A549 (cell line): Measurements from ENCODE around the gene DPM1. TPM values are rescaled to one million over a fixed set of nuclear protein-coding genes. Genes with fewer than 3 reads are reported as not detected.

Experiments
- polyA plus RNA-seq, 4 experiments: library from polyadenylated mRNA; depleted of rRNA in 3 of 4; stranded (reverse); fragments of >200 nt; fragmentation: RNase III in 1 of 4; extraction: RNeasy Plus Mini Kit Qiagen cat#74134 plus additional on column Dnase treatment in 1 of 4; gene quantifications; 2 replicates in 3 of 4; 3 replicates in 1 of 4; pipeline ENCODE4 v1.2.3, GENCODE V29; 2011 to 2017

DPM1 gene
- polyA plus RNA-seq, 2 of the 4 experiments (the other 2 are of a cell fraction), result 104 to 106 TPM

Other genes starting within 250 kb of the DPM1 start
- gene PARD6B, start 227.0 kb downstream of the DPM1 start, polyA plus RNA-seq (2011; rRNA removed), result 6.2 and 6.4 TPM in 2 replicates
- gene PARD6B, start 227.0 kb downstream of the DPM1 start, polyA plus RNA-seq (2017; fragmentation: RNase III; extraction: RNeasy Plus Mini Kit Qiagen cat#74134 plus additional on column Dnase treatment), result 2.7 to 3.1 TPM (median 2.8 TPM) in 3 replicates
- gene BCAS4, start 163.5 kb downstream of the DPM1 start, polyA plus RNA-seq (2011; rRNA removed), result 15.5 and 16.9 TPM in 2 replicates
- gene BCAS4, start 163.5 kb downstream of the DPM1 start, polyA plus RNA-seq (2017; fragmentation: RNase III; extraction: RNeasy Plus Mini Kit Qiagen cat#74134 plus additional on column Dnase treatment), result 45.9 to 48.4 TPM (median 46.6 TPM) in 3 replicates
- gene ADNP, start 27.1 kb downstream of the DPM1 start, polyA plus RNA-seq (2011; rRNA removed), result 36.7 and 54.9 TPM in 2 replicates
- gene ADNP, start 27.1 kb downstream of the DPM1 start, polyA plus RNA-seq (2017; fragmentation: RNase III; extraction: RNeasy Plus Mini Kit Qiagen cat#74134 plus additional on column Dnase treatment), result 37.2 to 40.9 TPM (median 38.1 TPM) in 3 replicates
- gene MOCS3, start 286 bp upstream of the DPM1 start, polyA plus RNA-seq (2011; rRNA removed), result 4.4 and 4.8 TPM in 2 replicates
- 5.3 to 6.0 TPM (median 5.7 TPM) in 3 replicates for gene MOCS3, start 286 bp upstream of the DPM1 start, polyA plus RNA-seq (2017; fragmentation: RNase III; extraction: RNeasy Plus Mini Kit Qiagen cat#74134 plus additional on column Dnase treatment)
- gene KCNG1, start 64.6 kb upstream of the DPM1 start, polyA plus RNA-seq (2011; rRNA removed), result 8.5 and 9.7 TPM in 2 replicates
- gene KCNG1, start 64.6 kb upstream of the DPM1 start, polyA plus RNA-seq (2017; fragmentation: RNase III; extraction: RNeasy Plus Mini Kit Qiagen cat#74134 plus additional on column Dnase treatment), result 11.3 to 13.7 TPM (median 12.3 TPM) in 3 replicates